Osteoblast (primary cell): ENCODE data around the gene RFC5. TPM values are rescaled to one million over a fixed set of nuclear protein-coding genes. Genes with fewer than 3 reads are reported as not detected.

Experiments used
- DNase-seq: peaks from one replicate; pipeline ENCODE4 v3.0.0; 2011; ENCODE audit warnings: low spot score, mixed read lengths; ENCODE audit not compliant: insufficient read length; ENCODE audit errors: missing footprints
- H2AFZ ChIP-seq: 2 replicates; pipeline ENCODE4 v1.6.0; 2011; ENCODE audit warnings: mild to moderate bottlenecking, low read length
- H3K27ac ChIP-seq: 2 replicates; pipeline ENCODE4 v1.5.1; 2011; ENCODE audit warnings: mild to moderate bottlenecking, low read depth, low read length, moderate library complexity
- H3K27me3 ChIP-seq: 2 replicates; pipeline ENCODE4 v1.6.0; 2012; ENCODE audit warnings: mild to moderate bottlenecking, control low read depth, inconsistent platforms, low read length, moderate library complexity; ENCODE audit not compliant: insufficient read depth
- H3K36me3 ChIP-seq: 2 replicates; pipeline ENCODE4 v1.5.1; 2011; ENCODE audit warnings: mild to moderate bottlenecking, low read length, control low read depth, moderate library complexity; ENCODE audit not compliant: insufficient read depth
- H3K4me1 ChIP-seq: 2 replicates; pipeline ENCODE4 v1.5.1; 2011; ENCODE audit warnings: mild to moderate bottlenecking, low read length, control low read depth, moderate library complexity; ENCODE audit not compliant: insufficient read depth
- H3K4me2 ChIP-seq: 2 replicates; pipeline ENCODE4 v1.6.0; 2011; ENCODE audit warnings: mild to moderate bottlenecking, low read length; ENCODE audit not compliant: insufficient read depth
- H3K4me3 ChIP-seq: fragments of 200-600 bp; sonication (generic); 3 replicates; pipeline ENCODE4 v1.5.1; 2012; ENCODE audit warnings: mild to moderate bottlenecking, low read length, inconsistent platforms; ENCODE audit not compliant: insufficient read depth
- H3K79me2 ChIP-seq: 2 replicates; pipeline ENCODE4 v1.6.0; 2012; ENCODE audit warnings: mild to moderate bottlenecking, low read length, control low read depth, inconsistent platforms; ENCODE audit not compliant: insufficient read depth
- H3K9me3 ChIP-seq: 2 replicates; pipeline ENCODE4 v1.5.1; 2011; ENCODE audit warnings: low read depth, low read length, control low read depth
- H4K20me1 ChIP-seq: 2 replicates; pipeline ENCODE4 v1.6.0; 2012; ENCODE audit warnings: mild to moderate bottlenecking, low read length, control low read depth; ENCODE audit not compliant: insufficient read depth
- total RNA-seq: library from RNA; depleted of rRNA; stranded (reverse); fragments of >200 nt; gene quantifications from 2 replicates; pipeline ENCODE4 v1.2.3, GENCODE V29; 2012
- TF ChIP-seq, protein P1 (sequence below): IDR thresholded peaks from 2 replicates; pipeline ENCODE4 v1.5.1; 2011; ENCODE audit warnings: mild to moderate bottlenecking, low read depth, low read length, moderate library complexity; ENCODE audit errors: extremely low read depth

RFC5 gene
- total RNA-seq, 1 donor: 8.3 TPM

GRCh38 chr12:118059341-118060191 is 43.1 kb downstream of the RFC5 start:
- H4K20me1 ChIP-seq: no peaks in the 10 kb centered on the region
- peaks cover 65% of the 10 kb centered on the region for H3K79me2 ChIP-seq
- H3K4me1 ChIP-seq: peaks cover 38% of the 10 kb centered on the region
- peak; percentile 91 for DNase-seq
- H3K4me2 ChIP-seq: peak overlapping the region; percentile 92
- TF ChIP-seq, protein P1, sequence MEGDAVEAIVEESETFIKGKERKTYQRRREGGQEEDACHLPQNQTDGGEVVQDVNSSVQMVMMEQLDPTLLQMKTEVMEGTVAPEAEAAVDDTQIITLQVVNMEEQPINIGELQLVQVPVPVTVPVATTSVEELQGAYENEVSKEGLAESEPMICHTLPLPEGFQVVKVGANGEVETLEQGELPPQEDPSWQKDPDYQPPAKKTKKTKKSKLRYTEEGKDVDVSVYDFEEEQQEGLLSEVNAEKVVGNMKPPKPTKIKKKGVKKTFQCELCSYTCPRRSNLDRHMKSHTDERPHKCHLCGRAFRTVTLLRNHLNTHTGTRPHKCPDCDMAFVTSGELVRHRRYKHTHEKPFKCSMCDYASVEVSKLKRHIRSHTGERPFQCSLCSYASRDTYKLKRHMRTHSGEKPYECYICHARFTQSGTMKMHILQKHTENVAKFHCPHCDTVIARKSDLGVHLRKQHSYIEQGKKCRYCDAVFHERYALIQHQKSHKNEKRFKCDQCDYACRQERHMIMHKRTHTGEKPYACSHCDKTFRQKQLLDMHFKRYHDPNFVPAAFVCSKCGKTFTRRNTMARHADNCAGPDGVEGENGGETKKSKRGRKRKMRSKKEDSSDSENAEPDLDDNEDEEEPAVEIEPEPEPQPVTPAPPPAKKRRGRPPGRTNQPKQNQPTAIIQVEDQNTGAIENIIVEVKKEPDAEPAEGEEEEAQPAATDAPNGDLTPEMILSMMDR: no peak
- no peak overlapping the region for H2AFZ ChIP-seq
- H3K4me3 ChIP-seq: peak overlapping the region; percentile 87
- peaks cover 4% of the 10 kb centered on the region for H3K36me3 ChIP-seq
- H3K27ac ChIP-seq: peak overlapping the region; percentile 84
- no peaks in the 10 kb centered on the region for H3K9me3 ChIP-seq
- no peaks in the 10 kb centered on the region for H3K27me3 ChIP-seq

DNA sequence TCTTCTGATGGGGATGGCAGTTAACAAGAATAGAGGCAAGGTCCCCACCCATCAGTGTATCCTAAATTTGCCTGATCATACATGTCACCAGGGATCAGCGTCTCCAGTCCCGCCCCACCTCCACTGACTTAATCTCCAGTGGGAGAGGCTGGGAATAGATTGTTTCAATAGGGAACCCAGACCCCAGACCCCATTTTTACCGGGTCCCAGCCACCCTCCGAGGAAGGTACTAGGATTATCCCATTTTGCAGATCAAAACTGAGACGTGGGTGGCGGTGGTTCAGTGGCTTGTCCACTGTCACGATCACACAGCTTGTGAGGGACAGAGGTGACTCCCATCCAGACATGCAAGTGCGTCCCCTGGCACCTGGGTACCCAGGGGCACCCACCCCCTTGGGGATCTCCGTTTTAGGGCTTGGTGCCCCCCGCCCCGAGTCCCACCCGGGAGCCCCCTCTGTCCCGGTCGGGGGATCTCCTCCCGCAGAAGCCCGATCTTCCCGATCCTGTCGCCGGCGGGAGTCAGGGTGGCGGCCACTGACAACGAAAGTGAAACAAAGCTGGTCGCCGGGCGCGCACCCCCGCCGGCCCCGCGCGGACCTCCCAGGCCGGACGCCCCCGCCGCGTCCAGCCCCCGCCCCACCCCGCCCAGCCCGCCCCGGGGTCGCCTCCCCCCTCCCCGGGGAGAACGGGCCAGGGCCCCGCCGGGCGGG is 44.0 kb downstream of the RFC5 start:
- Histone ChIP-seq H2AFZ (peak overlapping the region; percentile 35), H3K36me3 (peaks cover 4% of the 10 kb centered on the region), H3K27me3 (no peaks in the 10 kb centered on the region), H3K79me2 (peaks cover 58% of the 10 kb centered on the region), H4K20me1 (no peaks in the 10 kb centered on the region), H3K4me3 (peak overlapping the region; percentile 87), H3K4me1 (peaks cover 34% of the 10 kb centered on the region), H3K9me3 (no peaks in the 10 kb centered on the region), H3K27ac (peak overlapping the region; percentile 84), H3K4me2 (peak overlapping the region; percentile 92)
- DNase-seq: peak; percentile 81
- TF ChIP-seq, protein P1: no peak

DNA sequence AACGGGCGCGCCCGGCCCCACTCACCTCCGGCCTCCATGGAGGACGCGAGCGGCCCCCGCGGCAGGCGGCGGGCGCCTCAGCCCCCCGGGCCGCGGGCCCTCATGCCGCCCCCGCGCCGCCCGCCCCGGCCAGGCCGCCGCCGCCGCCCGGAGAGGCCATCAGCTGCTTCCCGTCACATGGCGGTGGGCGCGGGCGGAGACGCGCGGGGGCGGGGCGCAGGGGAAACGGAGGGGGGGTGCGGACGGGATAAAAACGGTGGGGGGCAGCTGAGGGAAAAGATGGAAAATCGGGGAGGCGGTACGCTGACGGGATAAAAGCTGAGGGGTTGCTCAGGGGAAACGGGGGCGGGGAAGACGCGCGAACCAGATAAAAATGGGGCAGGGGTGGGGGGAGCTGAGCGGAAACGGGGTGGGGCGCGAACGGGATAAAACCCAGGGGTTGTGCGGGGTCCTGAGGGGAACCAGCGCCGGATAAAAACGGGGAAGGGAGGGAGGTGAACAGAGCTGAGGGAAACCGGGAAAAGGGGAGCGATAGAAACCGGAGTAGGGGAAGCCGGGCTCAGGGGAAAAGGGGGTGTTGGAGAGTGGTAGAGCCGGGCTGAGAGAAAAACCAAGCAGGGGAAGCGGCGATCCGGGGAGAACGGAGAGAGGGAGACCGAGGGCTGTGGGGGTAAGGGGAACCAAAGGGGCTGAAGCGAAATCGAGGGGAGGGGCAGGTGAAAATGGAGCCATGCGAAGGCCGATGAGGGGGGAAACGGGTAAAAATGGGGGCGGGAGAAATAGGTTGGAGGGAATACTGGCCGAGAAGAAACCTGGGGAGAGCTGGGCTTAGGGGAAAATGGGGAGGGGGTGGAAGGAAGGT is 44.7 kb downstream of the RFC5 start, which contains the start of gene WSB2:
WSB2 (minus strand) TSS at position 169 of the 862 bp plus-strand sequence; CDS start at position 38, 131 bp downstream.
- TF ChIP-seq, protein P1: no peak
- Histone ChIP-seq H3K36me3 (peaks cover 4% of the 10 kb centered on the region), H3K27me3 (no peaks in the 10 kb centered on the region), H3K4me3 (peak within 1 kb of the TSS; percentile 87), H3K9me3 (no peaks in the 10 kb centered on the region), H3K4me2 (peak within 1 kb of the TSS; percentile 94), H3K4me1 (peaks cover 30% of the 10 kb centered on the region), H3K27ac (peak within 1 kb of the TSS; percentile 84), H3K79me2 (peaks cover 50% of the 10 kb centered on the region), H2AFZ (peak within 1 kb of the TSS; percentile 52), H4K20me1 (no peaks in the 10 kb centered on the region)
- peak; percentile 95 for DNase-seq
